Glomerular visceral epithelial cell (primary cell): ENCODE results near the gene CARHSP1.
A peak's percentile ranks its signal among the peaks of the same experiment; 100 is the strongest.
"Not testable (repeated sequence)": the region's sequence is repeated elsewhere in the genome, so short reads cannot be mapped to it uniquely, and the experiment has no call there.

Experiments used
- DNase-seq: peaks from one replicate; pipeline ENCODE4 v3.0.0-alpha.2; 2016; ENCODE audit errors: extremely low spot score

Gene CARHSP1

GRCh38 chr16:8868416-8869211, at the start of gene CARHSP1:
Gene CARHSP1, minus strand, starts transcription at chr16:8869006. Its CDS starts 9,678 bp downstream, at chr16:8859328.
- peak; percentile 95 for DNase-seq

GRCh38 chr16:8917336-8917735, 48.5 kb upstream of the CARHSP1 start:
- not testable (repeated sequence) for DNase-seq

- no peak for DNase-seq
These were observed 47.9 kb upstream of the CARHSP1 start for GRCh38 chr16:8916541-8917225.

- no peak for DNase-seq
These were observed 47.0 kb upstream of the CARHSP1 start for GRCh38 chr16:8915722-8916301.

GRCh38 chr16:8914098-8914497, 45.3 kb upstream of the CARHSP1 start:
- DNase-seq: no peak

GRCh38 chr16:8912793-8913192, 44.0 kb upstream of the CARHSP1 start:
- no peak for DNase-seq

- DNase-seq: no peak
These were observed 42.0 kb upstream of the CARHSP1 start for GRCh38 chr16:8910811-8911210.

- no peak for DNase-seq
These were observed 40.1 kb upstream of the CARHSP1 start for GRCh38 chr16:8908810-8909468.

- no peak for DNase-seq
These were observed 38.3 kb upstream of the CARHSP1 start for GRCh38 chr16:8907096-8907495.

GRCh38 chr16:8905795-8906591, 37.2 kb upstream of the CARHSP1 start:
- no peak for DNase-seq

- peak; percentile 23 for DNase-seq
These were observed 36.5 kb upstream of the CARHSP1 start for GRCh38 chr16:8905168-8905762.

GRCh38 chr16:8904018-8904430, 35.2 kb upstream of the CARHSP1 start:
- no peak for DNase-seq

- DNase-seq: no peak
These were observed 34.2 kb upstream of the CARHSP1 start for GRCh38 chr16:8903004-8903403.

GRCh38 chr16:8901320-8901861, 32.6 kb upstream of the CARHSP1 start:
- no peak for DNase-seq

GRCh38 chr16:8900343-8900742, 31.5 kb upstream of the CARHSP1 start:
- DNase-seq: no peak

GRCh38 chr16:8899709-8900317, 31.0 kb upstream of the CARHSP1 start:
- no peak for DNase-seq

GRCh38 chr16:8898660-8899318, 30.0 kb upstream of the CARHSP1 start:
- no peak for DNase-seq

GRCh38 chr16:8894736-8895334, 26.0 kb upstream of the CARHSP1 start:
- no peak for DNase-seq

- no peak for DNase-seq
These were observed 25.3 kb upstream of the CARHSP1 start for GRCh38 chr16:8893976-8894690.
